ENCODE measurements around the gene CIZ1. TPM values are rescaled to one million over a fixed set of nuclear protein-coding genes. Genes with fewer than 3 reads are reported as not detected.
"Not testable (repeated sequence)": the region's sequence is repeated elsewhere in the genome, so short reads cannot be mapped to it uniquely, and the experiment has no call there.

Gene CIZ1
- total RNA-seq, 4 donors from 2014 or later, result 86.7 to 136 (median 115) TPM

GRCh38 chr9:128188209-128188608 is 3.2 kb downstream of the CIZ1 start:
- Histone ChIP-seq H3K27ac (no peak overlapping the region), H3K4me1 (peaks cover 35% of the 10 kb centered on the region), H3K4me3 (no peak overlapping the region), H3K9me3 (no peaks in the 10 kb centered on the region), H3K36me3 (peaks cover 52% of the 10 kb centered on the region), H3K27me3 (no peaks in the 10 kb centered on the region)
- DNase-seq (ENCODE audit: low spot score in 2 of 2), result no peak
- TF ChIP-seq, protein P1, sequence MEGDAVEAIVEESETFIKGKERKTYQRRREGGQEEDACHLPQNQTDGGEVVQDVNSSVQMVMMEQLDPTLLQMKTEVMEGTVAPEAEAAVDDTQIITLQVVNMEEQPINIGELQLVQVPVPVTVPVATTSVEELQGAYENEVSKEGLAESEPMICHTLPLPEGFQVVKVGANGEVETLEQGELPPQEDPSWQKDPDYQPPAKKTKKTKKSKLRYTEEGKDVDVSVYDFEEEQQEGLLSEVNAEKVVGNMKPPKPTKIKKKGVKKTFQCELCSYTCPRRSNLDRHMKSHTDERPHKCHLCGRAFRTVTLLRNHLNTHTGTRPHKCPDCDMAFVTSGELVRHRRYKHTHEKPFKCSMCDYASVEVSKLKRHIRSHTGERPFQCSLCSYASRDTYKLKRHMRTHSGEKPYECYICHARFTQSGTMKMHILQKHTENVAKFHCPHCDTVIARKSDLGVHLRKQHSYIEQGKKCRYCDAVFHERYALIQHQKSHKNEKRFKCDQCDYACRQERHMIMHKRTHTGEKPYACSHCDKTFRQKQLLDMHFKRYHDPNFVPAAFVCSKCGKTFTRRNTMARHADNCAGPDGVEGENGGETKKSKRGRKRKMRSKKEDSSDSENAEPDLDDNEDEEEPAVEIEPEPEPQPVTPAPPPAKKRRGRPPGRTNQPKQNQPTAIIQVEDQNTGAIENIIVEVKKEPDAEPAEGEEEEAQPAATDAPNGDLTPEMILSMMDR (IDR thresholded peaks at IDR 0.05), result no peak
- TF ChIP-seq POLR2AphosphoS5 (IDR thresholded peaks at IDR 0.05), result no peak
- TF ChIP-seq POLR2A (IDR thresholded peaks at IDR 0.05), result no peak
- TF ChIP-seq EP300 (IDR thresholded peaks at IDR 0.05), result no peak
- WGBS, result 64% methylated on average over 1 of the region's 1 CpG

GRCh38 chr9:128187361-128187760 is 4.0 kb downstream of the CIZ1 start:
- TF ChIP-seq, protein P1 (IDR thresholded peaks at IDR 0.05), result no peak
- TF ChIP-seq EP300 (IDR thresholded peaks at IDR 0.05), result no peak
- no peak for TF ChIP-seq POLR2A (IDR thresholded peaks at IDR 0.05)
- no peak for TF ChIP-seq POLR2AphosphoS5 (IDR thresholded peaks at IDR 0.05)
- peaks cover 60% of the 10 kb centered on the region for H3K36me3 ChIP-seq
- 96% methylated on average over 2 of the region's 2 CpGs for WGBS
- no peaks in the 10 kb centered on the region for H3K27me3 ChIP-seq
- no peak overlapping the region for H3K27ac ChIP-seq
- peaks cover 35% of the 10 kb centered on the region for H3K4me1 ChIP-seq
- no peak for DNase-seq (ENCODE audit: low spot score in 2 of 2)
- H3K4me3 ChIP-seq, result no peak overlapping the region
- no peaks in the 10 kb centered on the region for H3K9me3 ChIP-seq

- DNase-seq (ENCODE audit: low spot score in 2 of 2), result no peak
- peaks cover 63% of the 10 kb centered on the region for H3K36me3 ChIP-seq
- H3K4me3 ChIP-seq, result no peak overlapping the region
- H3K4me1 ChIP-seq, result peaks cover 33% of the 10 kb centered on the region
- no peak overlapping the region for H3K27ac ChIP-seq
- H3K9me3 ChIP-seq, result no peaks in the 10 kb centered on the region
- H3K27me3 ChIP-seq, result no peaks in the 10 kb centered on the region
- TF ChIP-seq, protein P1 (IDR thresholded peaks at IDR 0.05), result no peak
- TF ChIP-seq EP300 (IDR thresholded peaks at IDR 0.05), result no peak
- no peak for TF ChIP-seq POLR2AphosphoS5 (IDR thresholded peaks at IDR 0.05)
- no peak for TF ChIP-seq POLR2A (IDR thresholded peaks at IDR 0.05)
- WGBS, result 96% methylated on average over 9 of the region's 11 CpGs
These were observed 5.1 kb downstream of the CIZ1 start for GRCh38 chr9:128185979-128186965.

DNA sequence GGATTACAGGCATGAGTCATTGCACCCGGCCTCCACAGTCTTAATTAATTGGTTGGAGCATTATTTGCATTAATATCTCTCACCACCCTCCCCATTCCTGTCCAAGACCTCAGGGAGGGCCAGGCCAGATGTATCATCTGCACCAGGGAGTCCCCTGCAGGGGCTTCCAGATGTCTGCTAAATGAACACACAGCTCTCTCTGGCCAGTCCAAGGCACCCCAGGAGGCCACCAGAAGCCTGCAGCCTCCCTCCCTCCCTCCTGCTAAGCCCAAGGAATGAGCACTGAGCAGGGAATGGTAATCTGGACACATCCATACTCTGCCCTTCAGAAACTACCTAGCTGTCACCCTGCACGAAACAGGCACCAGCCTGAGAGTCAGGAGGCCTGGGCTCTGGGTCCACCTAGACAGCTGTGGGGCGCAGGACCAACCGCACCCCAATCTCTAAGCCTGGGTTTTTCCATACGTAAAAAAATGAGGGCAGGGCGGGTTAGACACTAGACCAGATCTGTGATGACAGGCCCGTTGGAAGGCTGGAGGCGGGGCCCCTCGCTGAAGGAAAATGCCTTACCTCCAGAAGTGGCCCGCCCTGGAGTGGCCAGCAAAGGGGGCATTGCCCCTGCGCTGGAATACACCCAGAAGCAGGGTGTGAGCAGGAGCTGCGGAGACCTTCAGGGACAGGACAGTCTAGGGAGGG is 8.3 kb downstream of the CIZ1 start:
- Histone ChIP-seq H3K36me3 (peaks cover 82% of the 10 kb centered on the region), H3K27ac (peak overlapping the region; percentile 48), H3K27me3 (no peaks in the 10 kb centered on the region), H3K4me3 (no peak overlapping the region), H3K9me3 (no peaks in the 10 kb centered on the region), H3K4me1 (peaks cover 18% of the 10 kb centered on the region)
- WGBS, result 45% methylated on average over 12 of the region's 12 CpGs
- TF ChIP-seq POLR2AphosphoS5 (IDR thresholded peaks at IDR 0.05), result no peak
- TF ChIP-seq, protein P1 (IDR thresholded peaks at IDR 0.05), result no peak
- no peak for TF ChIP-seq EP300 (IDR thresholded peaks at IDR 0.05)
- TF ChIP-seq POLR2A (IDR thresholded peaks at IDR 0.05), result no peak
- no peak for DNase-seq (ENCODE audit: low spot score in 2 of 2)

DNA sequence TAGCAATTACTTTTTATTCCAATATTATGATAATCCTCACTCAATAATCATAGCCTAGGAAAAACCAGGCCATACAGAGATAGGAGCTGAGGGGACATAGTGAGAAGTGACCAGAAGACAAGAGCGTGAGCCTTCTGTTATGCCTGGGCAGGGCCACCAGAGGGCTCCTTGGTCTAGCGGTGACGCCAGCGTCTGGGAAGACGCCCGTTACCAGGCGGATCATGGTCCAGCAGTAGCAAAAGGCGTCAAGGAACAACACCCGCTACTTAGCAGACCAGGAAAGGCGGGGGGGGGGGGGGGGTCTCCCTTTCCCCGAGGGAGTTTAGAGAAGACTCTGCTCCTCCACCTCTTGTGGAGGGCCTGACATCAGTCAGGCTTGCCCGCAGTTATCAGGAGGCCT is 9.9 kb downstream of the CIZ1 start:
- H3K4me1 ChIP-seq, result peaks cover 27% of the 10 kb centered on the region
- not testable (repeated sequence) for H3K27me3 ChIP-seq; H3K27ac ChIP-seq; H3K9me3 ChIP-seq; DNase-seq (ENCODE audit: low spot score in 2 of 2); H3K4me3 ChIP-seq
- peaks cover 88% of the 10 kb centered on the region for H3K36me3 ChIP-seq
- TF ChIP-seq, protein P1 (IDR thresholded peaks at IDR 0.05), result peak; percentile 19 to 43
- whole genome bisulfite sequencing, result no CpG with 5 or more reads among the region's 12 CpGs

Data from suprapubic skin (tissue), 4 donors.